ENCODE data around the gene SPHK1.

GRCh38 chr17:76341301-76341700, 43.1 kb upstream of the SPHK1 start:
- TF ChIP-seq, protein P1, sequence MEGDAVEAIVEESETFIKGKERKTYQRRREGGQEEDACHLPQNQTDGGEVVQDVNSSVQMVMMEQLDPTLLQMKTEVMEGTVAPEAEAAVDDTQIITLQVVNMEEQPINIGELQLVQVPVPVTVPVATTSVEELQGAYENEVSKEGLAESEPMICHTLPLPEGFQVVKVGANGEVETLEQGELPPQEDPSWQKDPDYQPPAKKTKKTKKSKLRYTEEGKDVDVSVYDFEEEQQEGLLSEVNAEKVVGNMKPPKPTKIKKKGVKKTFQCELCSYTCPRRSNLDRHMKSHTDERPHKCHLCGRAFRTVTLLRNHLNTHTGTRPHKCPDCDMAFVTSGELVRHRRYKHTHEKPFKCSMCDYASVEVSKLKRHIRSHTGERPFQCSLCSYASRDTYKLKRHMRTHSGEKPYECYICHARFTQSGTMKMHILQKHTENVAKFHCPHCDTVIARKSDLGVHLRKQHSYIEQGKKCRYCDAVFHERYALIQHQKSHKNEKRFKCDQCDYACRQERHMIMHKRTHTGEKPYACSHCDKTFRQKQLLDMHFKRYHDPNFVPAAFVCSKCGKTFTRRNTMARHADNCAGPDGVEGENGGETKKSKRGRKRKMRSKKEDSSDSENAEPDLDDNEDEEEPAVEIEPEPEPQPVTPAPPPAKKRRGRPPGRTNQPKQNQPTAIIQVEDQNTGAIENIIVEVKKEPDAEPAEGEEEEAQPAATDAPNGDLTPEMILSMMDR (conservative IDR thresholded peaks at IDR 0.05; ENCODE audit: low read length): no peak
- TF ChIP-seq EZH2phosphoT487 (IDR thresholded peaks at IDR 0.05; ENCODE audit: borderline replicate concordance, low read depth, low read length): no peak
